ENCODE data around the gene FAM171A1. TPM values are rescaled to one million over a fixed set of nuclear protein-coding genes. Genes with fewer than 3 reads are reported as not detected.
"Not testable (repeated sequence)": the region's sequence is repeated elsewhere in the genome, so short reads cannot be mapped to it uniquely, and the experiment has no call there.

FAM171A1 gene
- total RNA-seq, 1 experiment from 2014 or later: 1.0 TPM

GRCh38 chr10:15211464-15211979, 159.6 kb downstream of the FAM171A1 start:
- Mint-ChIP-seq H3K4me3 (ENCODE audit: low read depth, unreplicated experiment) (no peak overlapping the region), H3K9me3 (ENCODE audit: low read depth, unreplicated experiment) (peaks cover 2% of the 10 kb centered on the region), H3K27me3 (ENCODE audit: unreplicated experiment) (peaks cover 18% of the 10 kb centered on the region), H3K4me1 (ENCODE audit: low read depth, unreplicated experiment) (no peaks in the 10 kb centered on the region), H3K36me3 (ENCODE audit: insufficient read depth, unreplicated experiment) (no peaks in the 10 kb centered on the region), H3K27ac (ENCODE audit: unreplicated experiment) (no peak overlapping the region)
- no TSS peak for BruUV-seq (replicated peaks)
- CTCF ChIA-PET: no interaction called here
- no peak for DNase-seq
- no peak for TF ChIP-seq CTCF (IDR thresholded peaks at IDR 0.05; ENCODE audit: unreplicated experiment)
- intact Hi-C loops (cut with micrococcal nuclease; ENCODE audit: unreplicated experiment): loop anchor here (2.0 kb wide), 1 partner anchor 159 kb away; the partner anchor contains the start of gene FAM171A1

GRCh38 chr10:15210521-15210920, 160.6 kb downstream of the FAM171A1 start:
- peaks cover 2% of the 10 kb centered on the region for H3K9me3 Mint-ChIP-seq (ENCODE audit: low read depth, unreplicated experiment)
- DNase-seq: no peak
- no TSS peak for BruUV-seq (replicated peaks)
- H3K27ac Mint-ChIP-seq (ENCODE audit: unreplicated experiment): no peak overlapping the region
- intact Hi-C loops (cut with micrococcal nuclease; ENCODE audit: unreplicated experiment): loop anchor here (2.0 kb wide), 1 partner anchor 160 kb away; the partner anchor contains the start of gene FAM171A1
- no peaks in the 10 kb centered on the region for H3K4me1 Mint-ChIP-seq (ENCODE audit: low read depth, unreplicated experiment)
- CTCF ChIA-PET: interaction anchor here (0.7 kb wide), 1 partner anchor 363 kb away, joined by 6 read pairs; no protein-coding TSS in a partner anchor
- H3K4me3 Mint-ChIP-seq (ENCODE audit: low read depth, unreplicated experiment): no peak overlapping the region
- no peak for TF ChIP-seq CTCF (IDR thresholded peaks at IDR 0.05; ENCODE audit: unreplicated experiment)
- peaks cover 18% of the 10 kb centered on the region for H3K27me3 Mint-ChIP-seq (ENCODE audit: unreplicated experiment)
- no peaks in the 10 kb centered on the region for H3K36me3 Mint-ChIP-seq (ENCODE audit: insufficient read depth, unreplicated experiment)

DNA sequence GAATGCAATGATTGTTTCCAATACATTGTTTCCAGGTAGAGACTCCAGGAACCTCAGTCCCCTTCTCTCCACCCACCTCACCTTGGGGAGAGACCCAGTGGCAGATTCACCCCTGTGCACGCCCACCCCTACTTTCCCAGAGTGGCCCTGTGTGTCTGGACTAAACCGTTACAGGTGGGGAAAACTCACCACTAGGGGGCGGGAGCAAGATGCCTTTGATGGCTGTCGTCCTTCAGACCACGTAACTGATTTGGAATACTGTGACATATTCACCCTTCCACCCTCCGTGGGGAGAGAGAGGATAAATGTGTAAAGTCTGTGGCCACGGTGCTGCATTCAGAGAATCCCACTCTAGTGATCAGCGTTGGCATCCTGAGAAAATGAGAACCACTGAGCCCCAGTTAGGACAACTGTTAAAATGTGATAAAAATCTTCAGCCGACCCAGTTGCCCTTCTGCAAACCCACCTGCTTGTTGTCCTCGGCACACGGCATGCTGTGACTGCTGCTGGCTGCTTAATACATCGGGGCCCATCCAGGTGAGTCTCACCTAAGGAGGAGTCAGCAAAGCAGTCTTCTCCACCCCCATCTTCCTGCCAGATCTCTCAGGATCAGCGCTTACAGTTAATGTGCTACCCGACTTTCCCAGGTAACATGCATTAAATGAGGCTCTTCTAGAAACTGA, 161.1 kb downstream of the FAM171A1 start:
- no peaks in the 10 kb centered on the region for H3K4me1 Mint-ChIP-seq (ENCODE audit: low read depth, unreplicated experiment)
- no peaks in the 10 kb centered on the region for H3K36me3 Mint-ChIP-seq (ENCODE audit: insufficient read depth, unreplicated experiment)
- CTCF ChIA-PET: no interaction called here
- H3K9me3 Mint-ChIP-seq (ENCODE audit: low read depth, unreplicated experiment): peaks cover 2% of the 10 kb centered on the region
- TF ChIP-seq CTCF (IDR thresholded peaks at IDR 0.05; ENCODE audit: unreplicated experiment): peak; percentile 80
- peaks cover 18% of the 10 kb centered on the region for H3K27me3 Mint-ChIP-seq (ENCODE audit: unreplicated experiment)
- no TSS peak for BruUV-seq (replicated peaks)
- no peak overlapping the region for H3K4me3 Mint-ChIP-seq (ENCODE audit: low read depth, unreplicated experiment)
- intact Hi-C loops (cut with micrococcal nuclease; ENCODE audit: unreplicated experiment): loop anchor here (2.0 kb wide), 1 partner anchor 161 kb away; the partner anchor contains the start of gene FAM171A1
- DNase-seq: peak; percentile 86
- H3K27ac Mint-ChIP-seq (ENCODE audit: unreplicated experiment): no peak overlapping the region

DNA sequence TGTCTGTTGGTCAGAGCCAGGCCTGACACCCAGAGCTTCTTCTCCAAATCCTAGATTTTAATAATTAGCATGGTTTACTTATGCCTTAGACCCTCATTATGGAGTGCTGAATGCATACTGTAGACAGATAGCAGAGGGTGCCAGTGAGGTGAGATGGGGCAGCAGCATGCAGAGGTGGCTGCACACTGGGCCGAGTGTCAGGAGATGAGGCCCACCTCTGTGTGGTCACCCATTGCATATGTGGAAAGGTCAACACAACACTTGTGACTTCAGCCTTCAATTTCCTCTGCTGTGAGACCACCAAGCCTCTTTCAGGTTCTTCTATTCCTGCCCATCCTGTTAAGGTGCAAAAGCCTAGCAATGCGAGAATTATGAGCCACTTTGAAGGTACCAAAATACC, 162.9 kb downstream of the FAM171A1 start:
- peaks cover 2% of the 10 kb centered on the region for H3K9me3 Mint-ChIP-seq (ENCODE audit: low read depth, unreplicated experiment)
- H3K27me3 Mint-ChIP-seq (ENCODE audit: unreplicated experiment): peaks cover 11% of the 10 kb centered on the region
- no peak for DNase-seq
- CTCF ChIA-PET: no interaction called here
- no peaks in the 10 kb centered on the region for H3K4me1 Mint-ChIP-seq (ENCODE audit: low read depth, unreplicated experiment)
- H3K36me3 Mint-ChIP-seq (ENCODE audit: insufficient read depth, unreplicated experiment): no peaks in the 10 kb centered on the region
- intact Hi-C loops (cut with micrococcal nuclease; ENCODE audit: unreplicated experiment): no loop called here
- no peak overlapping the region for H3K27ac Mint-ChIP-seq (ENCODE audit: unreplicated experiment)
- no peak overlapping the region for H3K4me3 Mint-ChIP-seq (ENCODE audit: low read depth, unreplicated experiment)
- TF ChIP-seq CTCF (IDR thresholded peaks at IDR 0.05; ENCODE audit: unreplicated experiment): no peak
- no TSS peak for BruUV-seq (replicated peaks)

DNA sequence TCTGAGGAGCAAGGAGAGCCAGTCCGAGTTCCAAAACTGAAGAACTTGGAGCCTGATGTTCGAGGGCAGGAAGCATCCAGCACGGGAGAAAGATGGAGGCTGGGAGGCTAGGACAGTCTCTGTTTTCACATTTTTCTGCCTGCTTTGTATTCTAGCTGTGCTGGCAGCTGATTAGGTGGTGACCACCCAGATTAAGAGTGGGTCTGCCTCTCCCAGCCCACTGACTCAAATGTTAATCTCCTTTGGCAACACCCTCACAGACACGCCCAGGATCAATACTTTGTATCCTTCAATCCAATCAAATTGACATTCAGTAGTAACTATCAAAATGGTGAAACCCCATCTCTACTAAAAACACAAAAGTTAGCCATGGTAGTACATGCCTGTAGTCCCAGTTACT, 163.7 kb downstream of the FAM171A1 start:
- H3K27me3 Mint-ChIP-seq (ENCODE audit: unreplicated experiment); DNase-seq; CTCF ChIA-PET; H3K36me3 Mint-ChIP-seq (ENCODE audit: insufficient read depth, unreplicated experiment); H3K27ac Mint-ChIP-seq (ENCODE audit: unreplicated experiment); H3K4me1 Mint-ChIP-seq (ENCODE audit: low read depth, unreplicated experiment); H3K9me3 Mint-ChIP-seq (ENCODE audit: low read depth, unreplicated experiment); intact Hi-C loops (cut with micrococcal nuclease; ENCODE audit: unreplicated experiment); H3K4me3 Mint-ChIP-seq (ENCODE audit: low read depth, unreplicated experiment); BruUV-seq (replicated peaks): not testable (repeated sequence)

Measured in Calu3 (cell line).